Hematopoietic multipotent progenitor cell (in vitro differentiated cells): ENCODE results near the gene PPARA. TPM values are rescaled to one million over a fixed set of nuclear protein-coding genes. Genes with fewer than 3 reads are reported as not detected.
A peak's percentile ranks its signal among the peaks of the same experiment; 100 is the strongest.

ENCODE experiments used
- DNase-seq, 3 donors: peaks; one replicate each; pipeline ENCODE4 v3.0.0-alpha.2; 2011 to 2015; ENCODE audit warnings: low read depth in 2 of 3, low spot score in 2 of 3
- total RNA-seq: library from RNA; depleted of rRNA; stranded (reverse); fragments of >200 nt; gene quantifications from one replicate; pipeline ENCODE4 v1.2.3, GENCODE V29; 2012

Gene PPARA
- total RNA-seq, 1 donor: 12.7 TPM

- no peak for DNase-seq
Measured at GRCh38 chr22:46113910-46114517, 36.3 kb upstream of the PPARA start.

GRCh38 chr22:46114518-46115387 lies 35.6 kb upstream of the PPARA start:
- DNase-seq: no peak

GRCh38 chr22:46115388-46115678 lies 35.0 kb upstream of the PPARA start:
- DNase-seq: no peak

GRCh38 chr22:46115755-46116490 lies 34.4 kb upstream of the PPARA start:
- no peak for DNase-seq

- peak; percentile 57 to 91 (median 85) for DNase-seq
Measured at GRCh38 chr22:46116491-46116958, 33.8 kb upstream of the PPARA start.

GRCh38 chr22:46117206-46118199 lies 32.8 kb upstream of the PPARA start:
- no peak for DNase-seq

GRCh38 chr22:46119093-46119728 lies 31.1 kb upstream of the PPARA start:
- DNase-seq: no peak

- no peak for DNase-seq
Measured at GRCh38 chr22:46119729-46120419, 30.5 kb upstream of the PPARA start.

GRCh38 chr22:46120420-46120737 lies 29.9 kb upstream of the PPARA start:
- no peak for DNase-seq

GRCh38 chr22:46121079-46121478 lies 29.2 kb upstream of the PPARA start:
- no peak for DNase-seq

- DNase-seq: no peak
Measured at GRCh38 chr22:46121523-46122287, 28.6 kb upstream of the PPARA start.

GRCh38 chr22:46122511-46122971 lies 27.8 kb upstream of the PPARA start:
- peak; percentile 43 to 64 (median 50) for DNase-seq

- DNase-seq: no peak
Measured at GRCh38 chr22:46122980-46123693, 27.2 kb upstream of the PPARA start.

- no peak for DNase-seq
Measured at GRCh38 chr22:46123694-46124382, 26.5 kb upstream of the PPARA start.

GRCh38 chr22:46124383-46125144 lies 25.8 kb upstream of the PPARA start:
- DNase-seq: no peak

- DNase-seq: no peak
Measured at GRCh38 chr22:46125311-46125710, 25.0 kb upstream of the PPARA start.
